Measurements from ENCODE around the gene SPON1.

Gene SPON1

DNA sequence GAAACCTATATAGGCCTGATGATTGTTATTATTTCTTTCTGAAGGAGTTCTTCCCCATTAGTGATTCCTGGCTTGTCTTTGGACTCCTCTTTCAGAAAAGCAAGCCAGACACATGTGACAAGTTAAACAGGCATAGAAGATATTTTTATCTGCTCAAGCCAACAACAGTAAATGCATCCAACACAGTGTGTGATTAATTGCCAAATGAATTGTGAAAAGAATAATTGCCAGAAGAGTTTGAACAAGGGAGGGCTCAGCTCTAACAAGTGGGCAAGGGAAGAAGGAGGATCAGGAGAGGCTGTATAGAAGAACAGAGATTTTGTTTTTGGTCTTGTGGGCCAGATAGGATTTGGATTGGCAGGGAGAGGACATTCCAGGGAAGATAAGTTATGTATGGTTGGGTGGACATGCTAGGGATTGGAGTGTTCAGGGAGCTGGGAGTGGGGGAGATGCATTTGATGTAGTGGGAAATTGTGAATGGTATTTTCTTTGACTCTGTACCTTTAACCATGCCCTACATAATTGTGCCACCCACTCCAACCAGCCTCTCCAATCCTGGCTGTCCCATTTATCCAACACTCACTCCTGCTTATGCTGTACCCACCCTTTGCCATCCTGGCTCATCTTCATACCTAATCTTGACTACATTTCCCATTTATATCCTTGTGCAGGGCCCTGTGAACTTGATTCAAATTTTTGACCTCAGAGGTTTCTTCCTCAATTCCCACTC lies 223.7 kb downstream of the SPON1 start:
- no peak for DNase-seq (ENCODE audit: low spot score)

DNA sequence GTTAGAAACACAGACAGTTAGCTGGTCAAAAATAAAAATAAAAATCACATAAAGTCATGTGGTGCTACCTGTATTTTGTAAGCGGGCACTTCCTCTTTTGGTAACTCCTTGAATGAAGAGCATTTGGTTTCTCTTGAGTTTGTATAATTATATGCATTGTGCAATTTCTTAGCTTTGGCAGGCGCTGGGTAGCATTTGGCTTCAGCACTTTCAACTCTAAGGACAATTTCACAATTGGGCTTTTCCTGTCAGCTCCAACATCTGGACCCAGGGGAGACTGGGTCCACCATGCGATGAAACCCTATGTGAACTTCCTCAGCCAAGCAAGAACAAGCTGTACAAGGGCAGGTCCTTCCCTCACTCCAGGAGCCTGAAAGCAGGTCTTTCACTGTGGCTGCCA lies 227.4 kb downstream of the SPON1 start:
- DNase-seq (ENCODE audit: low spot score) = no peak

DNA sequence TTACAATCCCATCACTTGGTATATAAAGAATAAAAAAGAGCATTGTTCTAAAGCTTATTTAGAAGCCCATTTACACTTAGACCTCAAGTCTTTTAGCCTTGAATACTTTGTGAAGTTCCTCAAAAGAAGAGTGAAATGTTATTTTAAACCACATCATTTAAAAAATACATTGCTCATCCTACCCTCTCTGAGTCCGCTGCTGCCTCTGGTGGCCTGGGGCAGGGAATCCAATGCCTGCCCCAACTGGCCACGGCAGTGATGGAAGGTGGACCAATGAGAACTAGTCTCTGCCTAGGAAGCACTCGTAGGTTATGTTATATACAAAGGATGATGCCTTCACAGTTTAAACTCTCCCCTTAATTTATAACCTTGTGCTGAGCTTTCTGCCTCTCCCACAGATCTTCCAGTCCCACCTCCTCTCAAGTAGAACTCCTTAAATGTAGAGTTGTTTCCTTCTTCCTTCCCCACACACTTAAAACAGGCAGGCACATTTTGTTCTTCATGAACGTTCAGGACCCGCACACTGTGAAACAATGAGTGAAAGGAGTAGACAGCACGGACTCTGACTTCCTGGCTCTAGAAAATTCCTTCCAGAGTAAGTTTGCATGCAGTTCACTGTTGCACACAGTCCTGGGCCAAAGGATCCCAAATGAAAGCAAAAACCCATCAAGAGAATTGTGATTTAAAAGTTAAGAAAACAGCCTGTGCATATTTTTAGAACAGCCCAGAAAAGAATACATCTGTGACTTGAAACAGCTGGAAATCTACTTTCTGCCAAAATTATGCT lies 228.7 kb downstream of the SPON1 start:
- DNase-seq (ENCODE audit: low spot score) = no peak

DNA sequence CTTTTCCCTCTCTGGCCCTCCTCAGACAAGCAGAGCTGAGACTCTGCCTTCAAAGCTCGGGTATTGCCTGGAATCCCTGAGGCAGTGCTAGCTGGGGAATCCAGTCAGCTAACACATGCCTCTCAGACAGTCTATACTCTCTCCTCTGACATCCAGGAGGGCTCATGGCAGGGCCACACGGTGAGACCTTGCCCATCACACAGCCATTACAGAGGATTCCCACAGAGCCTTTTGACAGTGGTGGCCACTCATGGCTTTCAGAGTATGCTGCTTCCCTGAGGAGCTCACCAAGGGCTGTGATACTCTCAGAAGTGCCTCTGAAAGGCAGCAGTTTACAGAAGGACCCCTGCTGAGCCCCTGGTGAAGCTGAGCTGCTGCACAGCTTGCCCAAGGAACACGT lies 231.1 kb downstream of the SPON1 start:
- DNase-seq (ENCODE audit: low spot score) = no peak

DNA sequence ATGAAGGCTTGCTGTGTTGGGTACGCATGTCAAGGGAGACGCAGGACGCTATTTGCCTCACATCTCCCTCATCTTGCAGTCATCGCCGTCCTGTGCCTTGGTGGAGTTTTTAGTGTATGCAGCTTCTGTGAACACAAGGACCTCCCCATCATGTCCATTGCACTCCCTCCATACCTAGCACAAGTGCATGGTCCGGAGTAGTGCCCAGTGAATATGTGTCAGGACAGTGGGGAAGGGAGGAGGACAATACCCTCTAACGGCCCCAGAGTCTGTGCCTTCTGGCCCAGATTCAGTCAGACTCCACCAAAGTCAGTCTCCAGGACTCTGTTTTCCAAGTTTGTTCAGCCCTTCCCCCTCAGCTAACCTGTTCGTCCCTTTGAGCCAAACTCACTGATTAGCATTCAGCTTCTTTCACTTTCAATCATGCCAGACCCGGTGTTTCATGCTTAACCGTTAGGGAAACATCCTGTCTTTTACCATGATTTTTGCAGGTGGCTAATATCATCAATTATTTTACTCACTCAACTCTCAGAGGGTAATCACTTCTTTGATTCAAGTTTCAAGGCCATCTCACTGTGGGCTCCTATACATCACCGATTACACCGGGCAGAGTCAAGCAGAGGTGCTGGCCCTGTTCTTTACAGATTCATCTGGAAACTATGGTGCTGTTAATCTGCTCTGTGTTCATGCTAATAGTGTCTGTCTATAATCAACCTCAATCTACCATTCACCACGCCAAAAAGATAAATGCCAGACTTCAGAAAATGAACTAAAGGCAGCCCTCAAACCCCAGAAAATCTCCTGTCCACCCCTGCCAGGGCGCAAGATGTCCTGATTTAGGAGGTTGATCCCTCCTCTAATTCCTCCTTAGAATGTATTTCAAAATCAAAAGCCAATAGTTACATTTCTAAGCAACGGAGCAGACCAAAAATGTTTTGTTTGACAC lies 240.0 kb downstream of the SPON1 start:
- no peak for DNase-seq (ENCODE audit: low spot score)

DNA sequence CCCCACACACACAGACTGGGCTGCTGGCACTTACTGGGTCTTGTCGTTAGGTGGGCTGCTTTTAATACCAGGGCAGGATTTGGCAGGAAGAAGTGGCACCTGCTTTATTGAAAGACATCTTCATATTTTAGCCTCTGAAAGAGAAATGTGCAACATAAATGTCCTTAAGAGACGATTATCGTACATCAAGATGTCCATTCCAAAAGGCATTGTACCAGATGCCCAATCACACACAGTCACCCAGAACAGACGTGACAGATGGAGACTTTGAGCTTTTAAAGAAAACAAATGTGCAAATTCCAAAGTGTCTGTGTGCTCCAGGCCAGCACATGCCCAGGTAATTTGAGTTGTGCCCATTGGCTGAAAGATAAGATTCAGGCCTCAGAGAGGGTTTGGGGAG lies 240.8 kb downstream of the SPON1 start:
- no peak for DNase-seq (ENCODE audit: low spot score)

DNA sequence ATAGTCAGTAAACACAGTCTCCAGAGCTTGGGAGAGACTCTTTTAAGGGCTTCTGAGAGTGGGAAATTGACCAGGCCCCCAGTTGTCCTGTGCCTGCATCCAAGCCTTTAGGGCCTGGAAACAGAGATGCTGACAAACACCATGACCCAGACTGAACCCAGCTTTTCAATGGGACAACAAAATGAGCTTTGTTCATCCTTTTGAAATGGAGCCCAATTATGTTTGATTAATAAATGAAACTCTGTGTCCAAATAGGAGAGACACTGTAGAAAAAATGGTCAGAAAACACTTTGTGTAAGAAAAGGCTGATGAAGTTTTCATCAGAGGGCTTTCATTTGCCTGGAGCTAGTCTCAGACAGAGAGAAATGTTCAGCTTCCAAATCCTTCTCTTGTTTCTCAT lies 250.5 kb downstream of the SPON1 start:
- DNase-seq (ENCODE audit: low spot score) = no peak

DNA sequence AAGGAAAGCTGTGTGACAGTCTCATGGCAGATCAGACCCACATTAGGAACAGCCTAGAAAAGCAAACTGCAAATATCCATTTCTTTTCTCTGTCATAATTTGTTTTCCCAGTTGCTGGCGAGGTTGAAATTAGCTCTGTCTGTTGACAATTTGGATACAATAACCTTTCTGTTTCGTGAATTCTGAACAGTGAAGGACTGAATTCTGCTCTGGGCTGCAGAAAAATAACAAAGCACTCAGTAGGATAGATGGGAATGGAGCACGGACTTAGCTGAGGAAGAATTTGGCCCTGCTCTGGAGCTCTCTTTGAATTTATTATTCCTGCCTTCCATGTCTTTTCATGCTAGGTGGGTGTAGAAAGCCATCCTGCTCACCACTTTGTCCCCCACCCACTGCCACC lies 256.2 kb downstream of the SPON1 start:
- DNase-seq (ENCODE audit: low spot score) = no peak

DNA sequence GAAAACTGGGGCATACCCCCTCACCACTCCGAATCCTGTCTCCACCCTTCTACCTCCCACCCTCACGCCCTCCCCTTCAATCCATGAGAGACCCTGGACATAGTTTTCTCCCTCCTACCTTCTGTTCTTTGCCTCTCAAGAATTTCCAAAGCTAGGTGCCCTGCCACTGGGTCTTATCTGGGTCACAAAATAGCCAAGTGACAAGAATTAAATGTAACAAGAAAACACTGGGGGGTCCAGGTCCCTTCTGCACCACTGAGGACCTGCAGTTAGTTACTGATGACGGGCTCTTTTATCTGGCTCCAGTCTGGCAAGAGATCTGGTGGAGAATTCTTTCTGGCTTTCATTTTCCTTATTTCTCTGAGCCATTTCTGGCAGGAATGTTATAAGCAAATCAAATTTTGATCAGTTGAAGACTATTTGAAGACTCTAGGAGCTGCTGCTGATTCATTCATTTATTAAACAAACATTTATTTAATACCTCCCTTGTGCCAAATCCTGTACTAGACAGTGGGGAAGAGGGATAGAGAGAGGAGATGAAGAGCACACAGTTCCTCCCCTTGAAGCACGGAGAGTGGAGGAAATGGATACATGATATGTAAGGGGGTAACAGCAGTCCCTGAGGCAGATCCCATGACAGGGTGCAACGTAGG lies 261.2 kb downstream of the SPON1 start:
- DNase-seq (ENCODE audit: low spot score) = no peak

DNA sequence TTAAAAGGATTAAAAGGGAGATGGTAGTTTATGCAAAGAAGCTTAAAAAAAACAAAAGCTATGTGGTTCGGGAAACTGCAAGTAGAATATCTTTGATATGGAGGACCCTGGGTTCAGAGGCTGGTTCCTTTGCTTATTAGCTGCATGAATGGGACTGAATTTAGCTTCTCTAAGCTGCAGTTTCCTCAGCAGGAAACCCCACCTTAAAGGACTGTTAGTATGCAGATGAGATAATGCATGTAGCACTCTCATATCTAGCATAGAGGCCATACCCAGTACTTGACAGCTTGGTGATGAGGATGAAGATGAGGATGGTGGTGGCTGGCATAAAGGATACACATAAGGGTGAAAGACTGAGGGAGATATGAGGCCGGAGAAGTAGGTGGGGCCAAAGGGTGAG lies 261.9 kb downstream of the SPON1 start:
- no peak for DNase-seq (ENCODE audit: low spot score)

DNA sequence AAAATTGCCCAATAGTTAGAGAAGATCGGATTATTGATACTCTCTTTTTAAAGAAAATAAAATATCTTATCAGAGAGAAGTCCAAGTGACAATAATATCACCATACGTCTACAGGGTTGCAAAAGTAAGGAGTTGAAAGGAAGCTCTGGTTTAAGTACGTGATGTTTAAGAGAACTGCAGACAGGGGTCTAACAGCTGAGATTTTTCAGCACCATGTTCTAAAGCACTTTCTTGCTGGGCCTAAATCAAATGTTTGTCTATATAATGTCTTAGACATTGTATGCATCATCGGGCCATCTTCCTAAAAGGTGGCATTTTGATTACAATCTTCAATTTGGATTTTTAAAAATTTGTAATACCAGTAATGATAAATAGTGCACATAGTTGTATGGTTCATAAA lies 263.1 kb downstream of the SPON1 start:
- no peak for DNase-seq (ENCODE audit: low spot score)

DNA sequence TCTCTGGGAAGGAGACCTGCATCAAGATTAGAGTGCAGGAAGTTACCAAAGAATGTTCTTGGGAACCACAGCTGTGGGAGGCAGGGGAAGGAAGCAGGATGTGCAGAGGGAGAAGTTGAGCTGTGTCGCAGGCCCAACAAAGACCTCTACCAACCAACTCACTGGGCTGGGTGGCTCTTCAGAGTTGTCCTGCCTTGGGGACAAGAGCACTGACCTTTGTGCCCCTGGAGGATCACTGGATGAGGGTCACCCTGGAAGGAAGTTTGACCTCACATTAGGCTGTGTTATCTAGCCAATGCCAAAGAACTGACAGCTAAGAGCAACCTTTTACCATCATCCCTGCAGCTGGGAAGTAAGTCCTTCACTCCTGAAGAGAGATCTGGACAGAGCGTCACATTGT lies 265.8 kb downstream of the SPON1 start:
- DNase-seq (ENCODE audit: low spot score) = no peak

DNA sequence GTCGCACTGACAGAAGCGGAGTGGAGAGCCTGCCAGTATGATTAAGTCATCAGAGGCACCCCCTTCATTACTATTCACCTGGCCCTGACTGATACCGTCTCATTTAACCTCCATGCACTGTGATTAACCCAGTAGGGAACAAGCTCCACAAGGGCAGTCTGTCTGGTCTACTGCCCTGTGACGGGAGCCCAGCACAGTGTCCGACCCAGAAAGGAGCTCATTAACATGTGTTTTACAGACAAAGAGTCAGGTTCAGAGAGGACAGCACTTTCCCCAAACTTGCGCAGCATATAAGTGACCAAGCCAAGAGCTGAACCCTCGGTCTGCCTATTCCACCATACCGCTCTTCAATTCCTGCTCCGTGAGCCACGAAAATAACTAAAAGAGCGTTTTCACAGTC lies 266.9 kb downstream of the SPON1 start:
- DNase-seq (ENCODE audit: low spot score) = no peak

DNA sequence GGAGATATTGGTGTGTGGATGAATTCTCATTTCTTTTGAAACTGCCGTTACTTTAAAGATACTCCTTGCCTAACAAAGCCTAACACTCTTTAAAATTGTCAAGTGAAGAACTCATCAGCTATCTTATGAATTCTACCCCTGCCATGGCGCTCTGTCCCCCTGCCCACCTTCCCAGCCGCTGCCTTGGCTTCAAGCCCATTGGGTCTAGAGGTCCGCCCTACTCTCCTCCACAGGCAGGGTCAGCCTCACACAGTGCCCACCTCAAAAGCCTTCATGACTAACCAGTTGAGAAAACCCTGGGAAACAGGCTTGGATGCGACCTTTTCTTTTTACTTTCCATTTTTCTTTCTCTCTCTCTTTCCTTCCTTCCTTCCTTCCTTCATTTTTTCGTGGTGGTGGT lies 267.9 kb downstream of the SPON1 start:
- DNase-seq (ENCODE audit: low spot score) = no peak

DNA sequence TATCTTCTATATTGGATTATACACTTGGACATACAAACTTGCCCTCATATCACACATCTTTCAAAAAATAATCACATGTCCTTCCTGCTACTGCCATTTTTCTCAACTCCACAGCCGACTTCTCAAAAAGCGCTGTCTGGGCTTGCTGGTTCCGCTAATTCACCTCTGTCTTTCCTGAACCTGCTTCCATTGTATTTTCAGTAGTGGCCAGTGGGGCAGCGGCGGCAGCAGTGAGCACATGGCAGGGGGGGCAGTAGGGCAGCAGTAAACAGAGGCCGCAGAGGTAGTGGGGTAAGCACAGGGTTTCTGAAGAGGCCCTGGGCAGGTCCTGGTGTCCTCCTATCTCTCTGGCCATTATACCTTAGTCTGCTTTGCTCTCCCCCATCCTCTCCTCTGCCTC lies 270.1 kb downstream of the SPON1 start:
- DNase-seq (ENCODE audit: low spot score) = no peak

DNA sequence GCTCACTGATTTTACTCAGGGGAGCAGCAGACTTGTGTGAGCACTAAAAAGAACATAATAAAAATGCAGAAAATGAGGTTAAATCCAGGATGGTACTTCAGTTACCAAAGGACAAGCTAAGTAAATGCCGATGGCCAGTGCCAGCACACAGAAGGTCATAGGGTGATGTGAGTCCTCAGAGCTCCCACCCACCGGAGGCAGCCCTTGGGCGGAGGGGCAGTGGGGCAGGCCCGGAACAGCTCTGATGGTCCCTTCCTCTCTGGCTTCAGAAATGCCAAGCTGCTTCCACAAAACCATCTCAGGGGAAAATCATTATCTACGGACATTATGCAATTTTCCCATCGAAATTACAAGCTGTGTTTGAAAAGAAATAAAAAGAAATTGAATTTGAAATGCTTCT lies 271.9 kb downstream of the SPON1 start:
- no peak for DNase-seq (ENCODE audit: low spot score)

DNA sequence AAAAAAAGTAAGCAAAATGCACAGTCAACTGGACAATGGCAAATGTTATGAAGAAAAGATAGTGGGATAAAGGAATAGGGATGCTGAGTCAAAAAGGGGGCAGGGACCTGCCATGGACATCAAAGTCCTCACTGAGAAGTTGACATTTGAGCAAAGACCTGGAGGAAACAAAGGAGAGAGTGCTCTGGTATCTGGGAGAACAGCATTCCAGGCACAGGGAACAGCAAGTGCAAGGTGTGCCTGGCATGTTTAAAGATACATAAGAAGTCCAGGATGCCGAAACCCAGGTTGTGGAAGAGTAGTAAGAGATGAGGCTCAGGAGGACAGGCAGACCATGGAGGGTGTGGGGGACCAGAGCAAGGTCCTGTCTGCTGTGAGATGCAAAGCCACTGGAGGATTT lies 273.2 kb downstream of the SPON1 start:
- DNase-seq (ENCODE audit: low spot score) = no peak

DNA sequence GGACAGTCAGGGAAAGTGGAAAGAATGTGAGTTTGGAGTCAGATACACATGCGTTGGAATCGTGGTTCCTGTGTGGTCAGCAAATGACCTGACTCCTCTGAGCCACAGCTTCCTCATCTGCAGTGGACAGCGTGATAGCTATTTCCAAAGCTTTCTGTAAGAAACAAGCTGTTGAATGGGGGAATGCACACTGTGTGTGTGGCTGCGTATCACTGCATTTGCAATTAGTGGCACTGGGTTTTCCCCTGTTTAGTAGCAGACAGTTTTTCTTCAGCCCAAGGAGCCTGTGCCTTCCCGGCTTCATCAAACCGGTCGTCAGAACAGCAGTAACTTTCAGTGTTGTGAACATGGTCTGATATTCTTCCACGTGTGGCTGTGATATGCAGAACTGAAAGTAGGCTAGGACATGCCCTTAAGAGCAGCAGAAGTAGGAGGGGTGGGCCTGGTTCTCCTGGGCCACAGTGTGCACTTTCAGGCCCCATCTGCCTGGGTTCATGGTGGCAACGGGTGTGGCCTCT lies 275.0 kb downstream of the SPON1 start:
- DNase-seq (ENCODE audit: low spot score) = no peak

DNA sequence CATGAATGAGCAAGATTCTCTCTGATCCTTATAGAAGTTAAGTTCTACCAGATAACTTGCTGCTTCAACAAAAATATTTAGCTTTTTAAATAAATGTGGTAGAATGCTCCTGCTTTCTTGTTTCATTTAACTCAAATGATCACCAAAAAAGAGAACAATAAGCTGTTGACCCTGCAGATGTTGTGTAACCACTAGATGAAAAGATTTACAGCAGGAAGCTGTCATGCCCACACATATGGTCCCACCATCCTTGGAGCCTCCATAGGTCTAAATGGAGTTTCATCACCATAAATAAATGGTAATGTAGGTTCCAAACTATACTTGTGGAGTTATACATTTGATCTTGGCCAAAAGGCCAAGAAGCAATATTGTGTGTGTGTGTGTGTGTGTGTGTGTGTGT lies 277.7 kb downstream of the SPON1 start:
- no peak for DNase-seq (ENCODE audit: low spot score)

DNA sequence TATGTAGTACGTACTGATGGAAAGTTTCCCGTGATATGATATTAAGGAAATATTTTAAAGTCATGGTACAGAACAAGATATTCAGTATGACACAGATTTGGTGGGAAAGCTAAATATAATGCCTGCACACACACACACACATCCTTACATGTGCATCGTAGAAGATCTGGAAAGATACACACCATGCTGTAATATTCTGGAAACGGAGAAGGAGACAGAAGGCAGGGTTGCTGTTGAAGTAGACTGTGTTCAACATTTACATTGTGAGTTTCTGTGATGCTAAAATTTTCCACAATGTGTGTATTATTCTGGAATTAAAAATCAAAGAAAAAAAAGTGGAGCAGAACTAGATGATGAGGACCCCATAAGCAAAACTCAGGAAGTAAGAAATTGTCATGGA lies 278.4 kb downstream of the SPON1 start:
- no peak for DNase-seq (ENCODE audit: low spot score)

DNA sequence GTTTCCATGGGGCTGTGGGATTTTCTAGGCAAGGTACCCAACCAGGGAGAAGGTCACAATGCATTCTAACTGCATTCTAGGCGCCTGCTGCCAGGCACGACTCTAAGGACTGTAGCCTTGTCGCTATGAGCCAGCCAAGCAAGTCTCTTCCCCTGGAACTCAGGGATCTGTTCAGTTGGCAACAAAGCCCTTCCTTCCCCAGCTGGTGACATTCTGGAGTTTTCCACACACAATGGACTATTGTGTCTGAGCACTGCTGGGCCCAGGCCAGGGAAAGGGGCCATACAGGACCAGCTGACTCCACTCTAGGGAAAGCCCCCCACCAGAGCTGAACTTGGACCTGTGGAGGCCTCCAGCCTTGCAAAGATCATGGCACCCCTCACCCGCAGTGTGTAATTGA lies 279.7 kb downstream of the SPON1 start:
- DNase-seq (ENCODE audit: low spot score) = no peak

DNA sequence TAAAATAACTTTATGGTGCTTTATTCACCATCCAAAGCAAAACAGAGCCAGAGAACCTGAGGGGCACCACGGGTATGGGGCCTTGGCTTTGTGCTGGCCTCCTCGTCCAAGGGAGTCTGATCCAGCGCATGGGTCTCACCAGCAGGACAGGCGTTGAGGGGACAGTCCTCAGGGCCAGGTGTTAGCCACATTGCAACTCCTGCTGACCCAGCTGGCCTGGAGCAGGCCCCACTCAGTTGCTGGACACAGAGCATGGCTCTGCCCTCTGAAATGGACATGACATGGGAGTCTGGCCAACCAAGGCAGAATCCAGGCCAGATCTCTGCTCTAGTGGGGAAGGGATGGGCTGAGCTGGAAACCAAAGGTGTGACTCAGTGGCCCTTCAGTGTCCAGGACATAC lies 280.2 kb downstream of the SPON1 start:
- no peak for DNase-seq (ENCODE audit: low spot score)
